Stomach (tissue), 9 donors: ENCODE results near the gene EDC3. TPM values are rescaled to one million over a fixed set of nuclear protein-coding genes. Genes with fewer than 3 reads are reported as not detected.
A peak's percentile ranks its signal among the peaks of the same experiment; 100 is the strongest.

ENCODE experiments used
- DNase-seq, 2 donors: peaks; one replicate each; pipeline versions ENCODE4 v3.0.0 to v3.0.0-alpha.2; 2013 to 2019
- H3K27ac ChIP-seq, 5 donors: fragments of 200-600 bp in 4 of 5; sonication (generic) in 4 of 5; one replicate each; pipeline ENCODE4 v1.5.1; 2013 to 2019; ENCODE audit warnings: mild to moderate bottlenecking in 1 of 5, moderate library complexity in 1 of 5
- H3K27me3 ChIP-seq, 3 donors: fragments of 200-600 bp; sonication (generic); one replicate each; pipeline ENCODE4 v1.5.1; 2017 to 2019; ENCODE audit warnings: mixed run types in 1 of 3
- H3K36me3 ChIP-seq, 4 donors: fragments of 200-600 bp; sonication (generic); 1 replicate in 3 of 4; 2 replicates in 1 of 4; pipeline ENCODE4 v1.5.1; 2016 to 2019
- H3K4me1 ChIP-seq, 4 donors: fragments of 200-600 bp; sonication (generic); one replicate each; pipeline ENCODE4 v1.5.1; 2016 to 2019
- H3K4me3 ChIP-seq, 4 donors: fragments of 200-600 bp; sonication (generic) in 3 of 4; one replicate each; pipeline ENCODE4 v1.5.1; 2016 to 2019; ENCODE audit warnings: mild to moderate bottlenecking in 1 of 4
- H3K9me3 ChIP-seq, 4 donors: fragments of 200-600 bp; sonication (generic); one replicate each; pipeline ENCODE4 v1.5.1; 2016 to 2019
- EP300 ChIP-seq: sonication (generic); formaldehyde crosslinking; IDR thresholded peaks from one replicate; pipeline ENCODE4 v1.6.1; 2017; ENCODE audit warnings: antibody characterized with exemption
- POLR2A ChIP-seq, 4 donors: fragments of 450-650 bp; IDR thresholded peaks; one replicate each; pipeline ENCODE4 v1.6.1; 2016; ENCODE audit warnings: antibody characterized with exemption in 4 of 4, control low read depth in 2 of 4, mild to moderate bottlenecking in 1 of 4, moderate library complexity in 1 of 4
- POLR2AphosphoS5 ChIP-seq, 3 donors: sonication (generic); formaldehyde crosslinking; IDR thresholded peaks; one replicate each; pipeline ENCODE4 v1.6.1; 2016; ENCODE audit warnings: antibody characterized with exemption in 3 of 3
- WGBS, 5 donors: extraction: QIAGEN DNeasy Blood & Tissue Kit in 3 of 5; methylation state at CpG; one replicate each; pipeline versions ENCODE4 v1.1.5 to v1.1.7; 2013 to 2018; 5-methylcytosine and 5-hydroxymethylcytosine counted together
- intact Hi-C: fragments of 100-400 bp; cut with DNase I; formaldehyde crosslinking; loops from one replicate; pipeline ENCODE4 v1.15.1; 2023; ENCODE audit warnings: low total_unique reads
- polyA plus RNA-seq, 3 donors: library from polyadenylated mRNA; stranded (reverse); fragments of 200-250 nt; gene quantifications; one replicate each; pipeline ENCODE4 v1.2.3, GENCODE V29; 2013
- total RNA-seq, 5 donors: library from RNA; depleted of rRNA; stranded (reverse); fragments of >200 nt; gene quantifications; one replicate each; pipeline versions ENCODE4 v1.1.0 to v1.2.3, GENCODE V29; 2014 to 2016
- TF ChIP-seq, protein P1 (sequence below), 7 experiments: fragments of 450-650 bp in 4 of 7; fragments of 200-600 bp in 3 of 7; sonication (generic) in 3 of 7; IDR thresholded peaks; one replicate each; pipeline ENCODE4 v1.5.1; 2016 to 2019; ENCODE audit warnings: antibody characterized with exemption in 7 of 7, control low read depth in 2 of 7, mild to moderate bottlenecking in 1 of 7
- donor health status: healthy with polysubstance abuse.
- donor health status: Bipolar disorder and iron deficiency.
- donor health status: healthy.

Gene EDC3
- total and polyA plus RNA-seq, 8 donors: 8.8 to 42.6 (median 14.6) TPM

- 19 to 34% (median 28%) methylated on average over 24 of the region's 24 CpGs for WGBS, 5 donors
- intact Hi-C loops: no loop called here
- H3K27ac ChIP-seq: peak overlapping the region in 1 of 5 donors; percentile 13
- peak in 1 of 2 donors; percentile 9 for DNase-seq
- peaks cover 10 to 21% (median 18%) of the 10 kb centered on the region in 4 donors for H3K4me1 ChIP-seq
- TF ChIP-seq EP300: no peak
- TF ChIP-seq, protein P1, sequence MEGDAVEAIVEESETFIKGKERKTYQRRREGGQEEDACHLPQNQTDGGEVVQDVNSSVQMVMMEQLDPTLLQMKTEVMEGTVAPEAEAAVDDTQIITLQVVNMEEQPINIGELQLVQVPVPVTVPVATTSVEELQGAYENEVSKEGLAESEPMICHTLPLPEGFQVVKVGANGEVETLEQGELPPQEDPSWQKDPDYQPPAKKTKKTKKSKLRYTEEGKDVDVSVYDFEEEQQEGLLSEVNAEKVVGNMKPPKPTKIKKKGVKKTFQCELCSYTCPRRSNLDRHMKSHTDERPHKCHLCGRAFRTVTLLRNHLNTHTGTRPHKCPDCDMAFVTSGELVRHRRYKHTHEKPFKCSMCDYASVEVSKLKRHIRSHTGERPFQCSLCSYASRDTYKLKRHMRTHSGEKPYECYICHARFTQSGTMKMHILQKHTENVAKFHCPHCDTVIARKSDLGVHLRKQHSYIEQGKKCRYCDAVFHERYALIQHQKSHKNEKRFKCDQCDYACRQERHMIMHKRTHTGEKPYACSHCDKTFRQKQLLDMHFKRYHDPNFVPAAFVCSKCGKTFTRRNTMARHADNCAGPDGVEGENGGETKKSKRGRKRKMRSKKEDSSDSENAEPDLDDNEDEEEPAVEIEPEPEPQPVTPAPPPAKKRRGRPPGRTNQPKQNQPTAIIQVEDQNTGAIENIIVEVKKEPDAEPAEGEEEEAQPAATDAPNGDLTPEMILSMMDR (IDR thresholded peaks at IDR 0.05): no peak
- TF ChIP-seq POLR2AphosphoS5 (IDR thresholded peaks at IDR 0.05): no peak
- no peak for TF ChIP-seq POLR2A (IDR thresholded peaks at IDR 0.05)
- H3K27me3 ChIP-seq: peaks cover 0 to 71% (median 14%) of the 10 kb centered on the region in 3 donors
- no peaks in the 10 kb centered on the region for H3K9me3 ChIP-seq
- peak overlapping the region; percentile 59 to 74 (median 63) for H3K4me3 ChIP-seq
- no peaks in the 10 kb centered on the region for H3K36me3 ChIP-seq
These were observed 30.9 kb upstream of the EDC3 start for GRCh38 chr15:74726774-74727164.

DNA sequence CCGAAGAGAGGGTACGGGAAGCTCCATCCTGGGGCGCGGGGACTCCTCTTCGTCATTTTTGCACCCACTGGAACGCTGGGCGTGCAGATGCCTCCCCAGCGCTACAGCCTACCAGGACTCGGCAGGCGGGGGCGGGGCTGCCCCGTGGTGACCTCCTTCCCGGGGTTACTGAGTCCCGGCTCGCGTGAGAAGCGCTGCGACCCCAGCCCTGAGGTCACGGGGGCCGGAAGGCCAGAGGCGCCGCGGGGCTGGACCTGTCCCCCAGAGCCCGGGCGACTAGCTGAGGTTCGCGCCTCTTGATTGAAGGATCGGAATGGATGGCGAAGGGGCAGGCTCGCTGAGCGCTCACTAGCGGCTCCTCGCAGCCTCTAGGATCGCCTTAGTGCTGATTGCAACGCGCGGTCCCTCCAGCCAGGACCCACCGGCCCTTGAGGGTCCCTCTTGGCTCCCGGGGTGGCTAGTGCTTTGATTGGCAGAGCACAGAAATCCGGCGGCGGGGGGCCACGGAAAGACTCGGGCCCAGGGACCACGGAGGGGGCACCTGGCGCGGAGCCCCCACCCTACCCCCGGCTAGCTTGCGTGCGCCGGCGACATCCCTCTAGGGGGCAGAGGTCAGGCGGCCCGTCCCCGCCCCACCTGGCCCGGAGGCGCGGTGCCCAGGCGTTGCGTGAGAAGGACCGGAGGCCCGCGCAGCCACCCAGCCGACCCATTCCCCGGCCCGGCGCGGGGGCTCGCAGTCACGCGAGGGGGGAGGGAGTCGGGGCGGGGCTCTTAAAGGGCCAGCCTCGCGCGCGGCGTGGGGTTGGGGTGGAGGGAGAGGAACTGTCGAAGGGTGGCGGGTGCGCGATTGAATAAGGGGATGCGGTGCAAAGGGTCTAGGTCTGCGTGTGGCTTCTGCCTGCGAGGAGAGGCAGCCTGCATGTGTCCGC, 30.3 kb upstream of the EDC3 start:
- Histone ChIP-seq H3K4me3 (peak overlapping the region; percentile 59 to 74 (median 63)), H3K4me1 (peaks cover 10 to 21% (median 18%) of the 10 kb centered on the region in 4 donors), H3K27ac (peak overlapping the region in 4 of 5 donors; percentile 15 to 61 (median 25)), H3K27me3 (peaks cover 0 to 64% (median 13%) of the 10 kb centered on the region in 3 donors), H3K36me3 (no peaks in the 10 kb centered on the region), H3K9me3 (no peaks in the 10 kb centered on the region)
- WGBS, 5 donors: 1 to 4% (median 2%) methylated on average over 17 to 86 of the region's 86 CpGs
- intact Hi-C loops: no loop called here
- DNase-seq: peak; percentile 52 to 53
- TF ChIP-seq POLR2AphosphoS5 (IDR thresholded peaks at IDR 0.05) (no peak), POLR2A (IDR thresholded peaks at IDR 0.05) (no peak), EP300 (no peak)
- TF ChIP-seq, protein P1 (IDR thresholded peaks at IDR 0.05): no peak

DNA sequence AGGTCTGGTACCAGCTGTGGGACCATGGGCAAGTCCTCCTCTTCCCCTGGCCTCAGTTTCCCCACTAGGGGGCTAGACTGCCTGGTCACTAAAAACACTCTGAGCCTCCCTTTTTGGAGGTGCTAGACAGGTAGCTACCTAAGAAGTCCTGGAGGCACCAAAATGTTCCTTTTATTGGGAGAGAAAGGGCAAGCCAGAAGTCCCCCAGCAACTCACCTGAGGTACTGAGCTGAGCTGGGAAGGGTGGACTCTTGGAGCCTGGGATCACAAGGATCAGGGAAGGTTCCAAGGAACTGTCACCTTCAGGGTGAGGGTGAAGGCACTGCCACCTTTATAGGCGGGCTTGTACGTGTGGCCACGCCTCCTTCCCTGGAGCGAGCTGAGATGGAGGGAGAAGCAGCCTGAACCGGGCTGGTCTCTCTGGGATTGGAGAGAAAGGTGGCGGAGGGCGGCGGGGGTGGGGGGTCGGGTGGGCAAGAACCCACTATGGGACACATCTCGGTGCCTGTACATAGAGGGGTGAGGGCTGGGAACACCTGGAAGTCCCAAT, 29.5 kb upstream of the EDC3 start, which contains the start of gene CYP1A1:
CYP1A1 (minus strand) TSS at position 304 of the 550 bp plus-strand sequence. CDS start 2,431 bp downstream, outside the sequence.
- Histone ChIP-seq H3K4me1 (peaks cover 10 to 21% (median 18%) of the 10 kb centered on the region in 4 donors), H3K36me3 (no peaks in the 10 kb centered on the region), H3K9me3 (no peaks in the 10 kb centered on the region), H3K27ac (peak within 1 kb of the TSS in 4 of 5 donors; percentile 15 to 61 (median 25)), H3K4me3 (peak within 1 kb of the TSS; percentile 59 to 74 (median 63)), H3K27me3 (peaks cover 0 to 56% (median 9%) of the 10 kb centered on the region in 3 donors)
- intact Hi-C loops: no loop called here
- whole genome bisulfite sequencing, 5 donors: 0 to 3% (median 2%) methylated on average over 5 to 10 of the region's 10 CpGs
- TF ChIP-seq, protein P1 (IDR thresholded peaks at IDR 0.05): no peak
- TF ChIP-seq POLR2A (IDR thresholded peaks at IDR 0.05) (no peak), POLR2AphosphoS5 (IDR thresholded peaks at IDR 0.05) (no peak)
- DNase-seq: peak; percentile 61

DNA sequence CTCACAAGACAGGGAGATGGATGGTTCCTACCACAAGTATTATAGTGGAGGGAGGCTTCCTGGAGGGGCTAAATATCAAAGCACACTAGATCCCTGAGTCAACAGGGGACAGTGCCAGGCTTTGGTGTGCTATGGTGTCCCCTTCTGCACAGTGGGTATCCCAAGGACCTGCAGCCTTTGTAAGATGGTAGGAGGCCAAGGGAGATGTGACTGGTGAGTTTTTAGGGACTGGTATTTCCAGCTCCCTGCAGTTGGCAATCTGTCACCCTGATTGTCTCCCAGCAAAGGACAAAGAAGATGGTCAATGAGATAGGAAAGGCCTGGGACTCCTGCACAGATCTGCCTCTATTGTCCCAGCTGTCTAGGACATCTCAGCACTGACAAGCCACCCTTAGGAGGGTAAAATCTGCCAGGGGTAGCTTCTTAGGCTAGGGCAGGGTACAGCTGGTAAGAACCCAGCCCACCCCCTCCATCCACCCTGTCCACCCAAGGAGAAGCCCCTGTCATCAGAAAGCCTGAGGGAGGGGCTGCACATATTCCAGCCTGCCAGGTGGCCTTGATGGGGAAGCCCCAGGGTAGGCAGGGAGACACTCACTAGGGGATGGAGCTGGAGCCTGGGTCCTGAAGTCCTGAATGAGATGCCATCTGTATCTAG, 28.9 kb upstream of the EDC3 start:
- H3K4me1 ChIP-seq: peaks cover 10 to 21% (median 18%) of the 10 kb centered on the region in 4 donors
- H3K36me3 ChIP-seq: no peaks in the 10 kb centered on the region
- no peaks in the 10 kb centered on the region for H3K9me3 ChIP-seq
- intact Hi-C loops: no loop called here
- no peak overlapping the region for H3K27ac ChIP-seq
- peak overlapping the region in 1 of 4 donors; percentile 74 for H3K4me3 ChIP-seq
- no peak for TF ChIP-seq EP300
- TF ChIP-seq POLR2AphosphoS5 (IDR thresholded peaks at IDR 0.05): no peak
- TF ChIP-seq, protein P1 (IDR thresholded peaks at IDR 0.05): no peak
- no peak for TF ChIP-seq POLR2A (IDR thresholded peaks at IDR 0.05)
- no peak for DNase-seq
- peaks cover 0 to 50% (median 9%) of the 10 kb centered on the region in 3 donors for H3K27me3 ChIP-seq
